HEK293T (cell line): Measurements from ENCODE around the gene CBLB.
A peak's percentile ranks its signal among the peaks of the same experiment; 100 is the strongest.

Experiments
- CTCF ChIA-PET: fragments of 350-600 bp; formaldehyde crosslinking; extraction: SDS; loops from one replicate; lab custom pipeline; 2021; ENCODE audit warnings: antibody characterized with exemption, inconsistent platforms; lab: Yijun Ruan, JAX
- POLR2A ChIA-PET: fragments of 350-600 bp; formaldehyde crosslinking; extraction: SDS; loops from one replicate; lab custom pipeline; 2020; ENCODE audit warnings: antibody characterized with exemption, inconsistent platforms; lab: Yijun Ruan, JAX
- DNase-seq: peaks from one replicate; pipeline ENCODE4 v3.0.0; 2012; ENCODE audit warnings: mixed read lengths; ENCODE audit errors: extremely low spot score
- ARNT ChIP-seq: fragments of 450-650 bp; IDR thresholded peaks from 2 replicates; pipeline ENCODE4 v1.6.1; 2017; ENCODE audit warnings: mild to moderate bottlenecking
- BHLHE40 ChIP-seq: fragments of 450-650 bp; IDR thresholded peaks from 2 replicates; pipeline ENCODE4 v1.6.1; 2016; ENCODE audit warnings: mild to moderate bottlenecking, moderate library complexity, borderline replicate concordance
- CTBP1 ChIP-seq: fragments of 450-650 bp; IDR thresholded peaks from 2 replicates; pipeline ENCODE4 v1.6.1; 2016; ENCODE audit warnings: borderline replicate concordance
- ELF4 ChIP-seq: fragments of 450-650 bp; IDR thresholded peaks from 2 replicates; pipeline ENCODE4 v1.6.1; 2017; ENCODE audit warnings: antibody characterized with exemption
- FOXA1 ChIP-seq: fragments of 450-650 bp; IDR thresholded peaks from 2 replicates; pipeline ENCODE4 v1.6.1; 2016; ENCODE audit warnings: mild to moderate bottlenecking
- FOXK2 ChIP-seq: fragments of 450-650 bp; IDR thresholded peaks from 2 replicates; pipeline ENCODE4 v1.6.1; 2016; ENCODE audit warnings: mild to moderate bottlenecking
- FOXM1 ChIP-seq: fragments of 450-650 bp; IDR thresholded peaks from 2 replicates; pipeline ENCODE4 v1.6.1; 2017; ENCODE audit warnings: mild to moderate bottlenecking, borderline replicate concordance
- HDGF ChIP-seq: fragments of 450-650 bp; IDR thresholded peaks from 2 replicates; pipeline ENCODE4 v1.6.1; 2017; ENCODE audit warnings: antibody characterized with exemption, borderline replicate concordance
- L3MBTL2 ChIP-seq: fragments of 450-650 bp; conservative IDR thresholded peaks from 2 replicates; pipeline ENCODE4 v1.6.1; 2016; ENCODE audit warnings: mild to moderate bottlenecking
- LEF1 ChIP-seq: fragments of 450-650 bp; IDR thresholded peaks from 2 replicates; pipeline ENCODE4 v1.6.1; 2017; ENCODE audit warnings: mild to moderate bottlenecking, borderline replicate concordance
- NFRKB ChIP-seq: fragments of 450-650 bp; IDR thresholded peaks from 2 replicates; pipeline ENCODE4 v1.6.1; 2016; ENCODE audit warnings: mild to moderate bottlenecking, moderate library complexity
- PKNOX1 ChIP-seq: fragments of 450-650 bp; IDR thresholded peaks from 2 replicates; pipeline ENCODE4 v1.6.1; 2016
- SP1 ChIP-seq: fragments of 450-650 bp; IDR thresholded peaks from 2 replicates; pipeline ENCODE4 v1.6.1; 2017
- SUZ12 ChIP-seq: fragments of 450-650 bp; IDR thresholded peaks from 2 replicates; pipeline ENCODE4 v1.6.1; 2016; ENCODE audit warnings: mild to moderate bottlenecking
- TARDBP ChIP-seq: fragments of 450-650 bp; IDR thresholded peaks from 2 replicates; pipeline ENCODE4 v1.6.1; 2016
- ZNF384 ChIP-seq: fragments of 450-650 bp; IDR thresholded peaks from 2 replicates; pipeline ENCODE4 v1.6.1; 2016

Gene CBLB

GRCh38 chr3:105691633-105692032 lies 177.2 kb downstream of the CBLB start:
- ChIA-PET CTCF (interaction anchor here (0.6 kb wide), 1 partner anchor 29 kb away, joined by 3 read pairs; no protein-coding TSS in a partner anchor), POLR2A (no interaction called here)
- no peak for DNase-seq
- no peak for TF ChIP-seq BHLHE40
- no peak for TF ChIP-seq FOXM1
- no peak for TF ChIP-seq PKNOX1
- no peak for TF ChIP-seq HDGF
- TF ChIP-seq L3MBTL2 = no peak
- TF ChIP-seq SP1 = no peak
- no peak for TF ChIP-seq FOXA1
- no peak for TF ChIP-seq ARNT
- TF ChIP-seq TARDBP = no peak
- TF ChIP-seq NFRKB = no peak
- TF ChIP-seq ZNF384 = no peak

- DNase-seq = no peak
- POLR2A ChIA-PET = no interaction called here
- CTCF ChIA-PET = no interaction called here
- TF ChIP-seq SUZ12 = no peak
- TF ChIP-seq CTBP1 = no peak
- no peak for TF ChIP-seq FOXA1
- TF ChIP-seq TARDBP = no peak
- TF ChIP-seq ELF4 = no peak
- no peak for TF ChIP-seq L3MBTL2
- TF ChIP-seq BHLHE40 = no peak
- TF ChIP-seq SP1 = no peak
- TF ChIP-seq HDGF = no peak
- TF ChIP-seq ZNF384 = no peak
- TF ChIP-seq FOXM1 = no peak
- TF ChIP-seq LEF1 = no peak
- no peak for TF ChIP-seq FOXK2
- TF ChIP-seq ARNT = no peak
- TF ChIP-seq PKNOX1 = no peak
- no peak for TF ChIP-seq NFRKB
Measured at GRCh38 chr3:105691053-105691452, 177.8 kb downstream of the CBLB start.

- DNase-seq = no peak
- POLR2A ChIA-PET = no interaction called here
- CTCF ChIA-PET = no interaction called here
- no peak for TF ChIP-seq TARDBP
- no peak for TF ChIP-seq PKNOX1
- no peak for TF ChIP-seq CTBP1
- TF ChIP-seq SP1 = no peak
- no peak for TF ChIP-seq BHLHE40
- no peak for TF ChIP-seq HDGF
Measured at GRCh38 chr3:105688821-105689220, 180.0 kb downstream of the CBLB start.

- peak; percentile 8 for DNase-seq
- POLR2A ChIA-PET = no interaction called here
- CTCF ChIA-PET = no interaction called here
- TF ChIP-seq ZNF384 (peak; percentile 96), NFRKB (no peak)
Measured at GRCh38 chr3:105686278-105686897, 182.4 kb downstream of the CBLB start.

GRCh38 chr3:105679951-105680350 lies 188.9 kb downstream of the CBLB start:
- TF ChIP-seq HDGF (no peak), CTBP1 (no peak)
- ChIA-PET POLR2A (no interaction called here), CTCF (no interaction called here)
- DNase-seq = no peak

- DNase-seq = no peak
- ChIA-PET CTCF (no interaction called here), POLR2A (no interaction called here)
- no peak for TF ChIP-seq CTBP1
- no peak for TF ChIP-seq TARDBP
- TF ChIP-seq LEF1 = no peak
- no peak for TF ChIP-seq FOXM1
- TF ChIP-seq ELF4 = no peak
- TF ChIP-seq PKNOX1 = no peak
- no peak for TF ChIP-seq FOXA1
- TF ChIP-seq HDGF = no peak
- TF ChIP-seq SUZ12 = no peak
- TF ChIP-seq NFRKB = no peak
- TF ChIP-seq FOXK2 = no peak
- TF ChIP-seq SP1 = no peak
- TF ChIP-seq ZNF384 = no peak
- no peak for TF ChIP-seq ARNT
- TF ChIP-seq BHLHE40 = no peak
Measured at GRCh38 chr3:105678017-105678416, 190.8 kb downstream of the CBLB start.
